ENCODE results near the gene PAPSS1. TPM values are rescaled to one million over a fixed set of nuclear protein-coding genes. Genes with fewer than 3 reads are reported as not detected.

The PAPSS1 gene
- total RNA-seq, 4 donors from 2014 or later = 40.4 to 80.8 (median 49.5) TPM

- TF ChIP-seq POLR2A (IDR thresholded peaks at IDR 0.05) (no peak), EP300 (IDR thresholded peaks at IDR 0.05) (no peak), CTCF (IDR thresholded peaks at IDR 0.05) (no peak)
- no peak for DNase-seq (ENCODE audit: low spot score in 2 of 2)
- Histone ChIP-seq H3K4me1 (peaks cover 0 to 14% (median 0%) of the 10 kb centered on the region in 4 donors), H3K36me3 (peaks cover 0 to 47% (median 13%) of the 10 kb centered on the region in 3 donors), H3K4me3 (no peak overlapping the region), H3K27me3 (no peaks in the 10 kb centered on the region), H3K27ac (no peak overlapping the region), H3K9me3 (no peaks in the 10 kb centered on the region)
- 86 to 89% methylated on average over 8 of the region's 8 CpGs for WGBS, 2 donors
These were observed 71.6 kb downstream of the PAPSS1 start for GRCh38 chr4:107648178-107648991.

- Histone ChIP-seq H3K27me3 (no peaks in the 10 kb centered on the region), H3K36me3 (peaks cover 0 to 47% (median 13%) of the 10 kb centered on the region in 3 donors), H3K27ac (no peak overlapping the region), H3K4me3 (no peak overlapping the region), H3K4me1 (peaks cover 0 to 14% (median 0%) of the 10 kb centered on the region in 4 donors), H3K9me3 (no peaks in the 10 kb centered on the region)
- WGBS, 2 donors = 91 to 93% methylated on average over 4 of the region's 4 CpGs
- TF ChIP-seq CTCF (IDR thresholded peaks at IDR 0.05) (no peak), POLR2A (IDR thresholded peaks at IDR 0.05) (no peak), EP300 (IDR thresholded peaks at IDR 0.05) (no peak)
- DNase-seq (ENCODE audit: low spot score in 2 of 2) = no peak
These were observed 72.4 kb downstream of the PAPSS1 start for GRCh38 chr4:107647591-107647990.

GRCh38 chr4:107645604-107646003 lies 74.4 kb downstream of the PAPSS1 start:
- TF ChIP-seq CTCF (IDR thresholded peaks at IDR 0.05) = no peak
- no peak for TF ChIP-seq POLR2A (IDR thresholded peaks at IDR 0.05)
- TF ChIP-seq EP300 (IDR thresholded peaks at IDR 0.05) = no peak
- DNase-seq (ENCODE audit: low spot score in 2 of 2) = no peak
- H3K36me3 ChIP-seq = peaks cover 0 to 28% (median 7%) of the 10 kb centered on the region in 3 donors
- no peaks in the 10 kb centered on the region for H3K27me3 ChIP-seq
- peaks cover 0 to 21% (median 5%) of the 10 kb centered on the region in 4 donors for H3K4me1 ChIP-seq
- WGBS, 2 donors = 92 to 93% methylated on average over 4 of the region's 4 CpGs
- no peak overlapping the region for H3K4me3 ChIP-seq
- no peak overlapping the region for H3K27ac ChIP-seq
- no peaks in the 10 kb centered on the region for H3K9me3 ChIP-seq

- no peaks in the 10 kb centered on the region for H3K9me3 ChIP-seq
- peaks cover 0 to 16% (median 6%) of the 10 kb centered on the region in 4 donors for H3K4me1 ChIP-seq
- TF ChIP-seq CTCF (IDR thresholded peaks at IDR 0.05) (no peak), POLR2A (IDR thresholded peaks at IDR 0.05) (no peak), EP300 (IDR thresholded peaks at IDR 0.05) (no peak)
- WGBS, 2 donors = 89 to 93% methylated on average over 7 of the region's 7 CpGs
- no peak overlapping the region for H3K27ac ChIP-seq
- peaks cover 0 to 25% (median 7%) of the 10 kb centered on the region in 3 donors for H3K36me3 ChIP-seq
- H3K27me3 ChIP-seq = no peaks in the 10 kb centered on the region
- H3K4me3 ChIP-seq = no peak overlapping the region
- no peak for DNase-seq (ENCODE audit: low spot score in 2 of 2)
These were observed 77.0 kb downstream of the PAPSS1 start for GRCh38 chr4:107643021-107643420.

- no peaks in the 10 kb centered on the region for H3K9me3 ChIP-seq
- WGBS, 2 donors = 47 to 50% methylated on average over 1 of the region's 1 CpG
- TF ChIP-seq POLR2A (IDR thresholded peaks at IDR 0.05) = no peak
- peaks cover 0 to 16% (median 6%) of the 10 kb centered on the region in 4 donors for H3K4me1 ChIP-seq
- no peaks in the 10 kb centered on the region for H3K27me3 ChIP-seq
- no peak for DNase-seq (ENCODE audit: low spot score in 2 of 2)
- peaks cover 0 to 25% (median 7%) of the 10 kb centered on the region in 3 donors for H3K36me3 ChIP-seq
- peak overlapping the region in 2 of 4 donors; percentile 57 to 62 for H3K27ac ChIP-seq
- H3K4me3 ChIP-seq = no peak overlapping the region
These were observed 79.2 kb downstream of the PAPSS1 start for GRCh38 chr4:107640878-107641277.

All from tibial nerve (tissue), 4 donors.